Measurements from ENCODE around the gene MED1.
"Not testable (repeated sequence)": the region's sequence is repeated elsewhere in the genome, so short reads cannot be mapped to it uniquely, and the experiment has no call there.

DNA sequence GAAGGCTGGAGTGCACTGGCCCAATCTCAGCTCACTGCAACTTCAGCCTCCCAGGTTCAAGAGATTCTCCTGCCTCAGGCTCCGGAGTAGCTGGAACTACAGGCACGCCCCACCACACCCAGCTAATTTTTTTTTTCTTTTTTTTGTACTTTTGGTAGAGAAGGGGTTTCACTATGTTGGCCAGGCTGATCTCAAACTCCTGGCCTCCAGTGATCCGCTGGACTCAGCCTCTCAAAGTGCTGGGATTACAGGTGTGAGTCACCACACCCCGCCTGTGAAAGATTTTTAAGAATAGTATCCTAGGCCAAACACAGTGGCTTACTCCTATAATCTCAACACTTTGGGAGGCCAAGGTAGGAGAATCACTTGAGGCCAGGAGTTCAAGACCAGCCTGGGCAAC is 83.3 kb downstream of the MED1 start:
- TF ChIP-seq, protein P1, sequence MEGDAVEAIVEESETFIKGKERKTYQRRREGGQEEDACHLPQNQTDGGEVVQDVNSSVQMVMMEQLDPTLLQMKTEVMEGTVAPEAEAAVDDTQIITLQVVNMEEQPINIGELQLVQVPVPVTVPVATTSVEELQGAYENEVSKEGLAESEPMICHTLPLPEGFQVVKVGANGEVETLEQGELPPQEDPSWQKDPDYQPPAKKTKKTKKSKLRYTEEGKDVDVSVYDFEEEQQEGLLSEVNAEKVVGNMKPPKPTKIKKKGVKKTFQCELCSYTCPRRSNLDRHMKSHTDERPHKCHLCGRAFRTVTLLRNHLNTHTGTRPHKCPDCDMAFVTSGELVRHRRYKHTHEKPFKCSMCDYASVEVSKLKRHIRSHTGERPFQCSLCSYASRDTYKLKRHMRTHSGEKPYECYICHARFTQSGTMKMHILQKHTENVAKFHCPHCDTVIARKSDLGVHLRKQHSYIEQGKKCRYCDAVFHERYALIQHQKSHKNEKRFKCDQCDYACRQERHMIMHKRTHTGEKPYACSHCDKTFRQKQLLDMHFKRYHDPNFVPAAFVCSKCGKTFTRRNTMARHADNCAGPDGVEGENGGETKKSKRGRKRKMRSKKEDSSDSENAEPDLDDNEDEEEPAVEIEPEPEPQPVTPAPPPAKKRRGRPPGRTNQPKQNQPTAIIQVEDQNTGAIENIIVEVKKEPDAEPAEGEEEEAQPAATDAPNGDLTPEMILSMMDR (IDR thresholded peaks at IDR 0.05): not testable (repeated sequence)
- not testable (repeated sequence) for TF ChIP-seq POLR2AphosphoS5 (IDR thresholded peaks at IDR 0.05)
